GM12875 (cell line): ENCODE results near the gene LTO1.

Source experiments
- H3K4me3 ChIP-seq: one replicate; pipeline ENCODE4 v1.5.1; 2011; ENCODE audit warnings: low read depth, low read length, control low read depth
- TF ChIP-seq, protein P1 (sequence below): IDR thresholded peaks from 2 replicates; pipeline ENCODE4 v1.5.1; 2011; ENCODE audit warnings: low read depth, mild to moderate bottlenecking, control low read depth, inconsistent platforms, low read length, moderate library complexity, borderline replicate concordance; ENCODE audit not compliant: insufficient read depth

LTO1 gene

DNA sequence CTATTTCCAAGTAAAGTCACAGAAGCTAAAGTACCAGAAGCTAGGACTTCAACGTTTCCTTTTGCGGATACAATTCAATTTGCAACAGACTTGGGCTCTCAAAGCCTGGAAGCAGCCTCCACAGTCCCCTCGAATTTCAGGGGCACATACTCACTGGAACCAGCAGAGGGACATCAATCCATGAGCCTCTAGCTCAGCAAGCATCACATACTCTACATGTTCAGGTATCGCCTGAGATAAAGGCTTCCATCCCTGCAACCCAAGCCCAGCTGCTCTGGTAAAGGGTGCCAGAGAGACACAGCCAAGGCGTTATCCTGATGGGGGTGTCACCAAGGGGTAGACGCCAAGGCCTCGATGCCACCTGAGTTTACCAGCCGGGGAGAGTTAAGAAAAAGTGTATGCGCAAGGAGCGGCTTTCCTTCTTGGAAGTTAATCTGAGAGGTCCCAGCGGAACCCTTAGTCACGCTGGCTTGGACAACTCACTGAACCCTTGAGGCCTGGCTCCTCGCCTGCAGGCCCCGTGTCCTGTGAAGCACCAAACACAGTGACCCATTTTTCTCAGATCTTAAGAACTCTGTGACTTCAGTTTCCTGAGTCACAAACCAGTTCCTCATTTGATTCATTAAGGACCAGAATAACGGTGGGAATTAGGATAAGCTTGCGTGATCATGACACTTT lies 13.0 kb downstream of the LTO1 start:
- no peak overlapping the region for H3K4me3 ChIP-seq
- TF ChIP-seq, protein P1, sequence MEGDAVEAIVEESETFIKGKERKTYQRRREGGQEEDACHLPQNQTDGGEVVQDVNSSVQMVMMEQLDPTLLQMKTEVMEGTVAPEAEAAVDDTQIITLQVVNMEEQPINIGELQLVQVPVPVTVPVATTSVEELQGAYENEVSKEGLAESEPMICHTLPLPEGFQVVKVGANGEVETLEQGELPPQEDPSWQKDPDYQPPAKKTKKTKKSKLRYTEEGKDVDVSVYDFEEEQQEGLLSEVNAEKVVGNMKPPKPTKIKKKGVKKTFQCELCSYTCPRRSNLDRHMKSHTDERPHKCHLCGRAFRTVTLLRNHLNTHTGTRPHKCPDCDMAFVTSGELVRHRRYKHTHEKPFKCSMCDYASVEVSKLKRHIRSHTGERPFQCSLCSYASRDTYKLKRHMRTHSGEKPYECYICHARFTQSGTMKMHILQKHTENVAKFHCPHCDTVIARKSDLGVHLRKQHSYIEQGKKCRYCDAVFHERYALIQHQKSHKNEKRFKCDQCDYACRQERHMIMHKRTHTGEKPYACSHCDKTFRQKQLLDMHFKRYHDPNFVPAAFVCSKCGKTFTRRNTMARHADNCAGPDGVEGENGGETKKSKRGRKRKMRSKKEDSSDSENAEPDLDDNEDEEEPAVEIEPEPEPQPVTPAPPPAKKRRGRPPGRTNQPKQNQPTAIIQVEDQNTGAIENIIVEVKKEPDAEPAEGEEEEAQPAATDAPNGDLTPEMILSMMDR = 0 out of 2 replicates have a peak, but pooled peaks have one; percentile 13

GRCh38 chr11:69661413-69661715 lies 13.8 kb downstream of the LTO1 start:
- TF ChIP-seq, protein P1 = no peak
- H3K4me3 ChIP-seq = no peak overlapping the region

DNA sequence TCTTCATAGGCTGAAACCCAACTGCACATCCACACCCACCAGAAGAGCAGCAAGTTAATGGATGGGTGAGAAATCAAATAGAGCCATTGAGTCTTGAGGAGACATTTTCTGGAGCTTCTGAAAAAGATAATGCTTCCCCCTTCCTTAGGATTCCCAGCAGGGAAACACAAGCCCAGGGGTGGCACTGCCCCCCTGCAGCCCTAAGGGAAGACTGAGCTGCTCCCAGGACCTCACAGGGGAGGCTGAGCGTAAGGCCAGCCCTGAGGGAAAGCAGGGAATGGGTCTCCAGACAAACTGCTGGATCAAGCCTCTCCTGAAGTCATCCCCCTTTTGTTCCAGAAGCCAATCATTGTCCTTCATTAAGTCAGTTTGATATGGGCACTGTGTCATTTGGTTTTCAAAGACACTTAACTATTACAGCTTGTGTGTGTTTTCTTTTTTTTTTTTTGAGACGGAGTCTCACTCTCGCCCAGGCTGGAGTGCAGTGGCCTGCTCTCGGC lies 15.1 kb downstream of the LTO1 start:
- TF ChIP-seq, protein P1 = no peak
- H3K4me3 ChIP-seq = no peak overlapping the region

DNA sequence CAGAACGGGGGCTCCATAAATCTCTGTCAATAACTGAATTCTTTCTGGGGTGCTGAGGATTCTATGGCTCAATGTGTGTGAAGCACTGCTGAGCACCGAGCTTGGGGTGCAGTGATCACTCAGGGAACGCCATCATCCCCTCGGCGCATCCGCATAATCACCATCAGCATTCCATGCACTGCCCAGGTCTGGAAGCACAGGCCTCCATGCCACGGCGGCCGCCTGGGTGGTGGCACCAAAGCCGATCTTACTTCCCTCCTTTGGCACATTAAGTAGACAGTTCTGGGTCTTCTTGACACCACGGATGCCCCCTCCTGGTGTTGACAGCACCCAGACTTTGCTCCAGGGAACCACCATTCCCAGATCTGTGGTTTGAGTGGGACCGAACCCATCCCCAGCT lies 15.6 kb downstream of the LTO1 start:
- H3K4me3 ChIP-seq = no peak overlapping the region
- TF ChIP-seq, protein P1 = no peak

GRCh38 chr11:69658626-69659450 lies 16.3 kb downstream of the LTO1 start:
- no peak overlapping the region for H3K4me3 ChIP-seq

GRCh38 chr11:69657911-69658625 lies 17.1 kb downstream of the LTO1 start:
- TF ChIP-seq, protein P1 = no peak
- H3K4me3 ChIP-seq = no peak overlapping the region

More at GRCh38 chr11:69658626-69659450, 16.3 kb downstream of the LTO1 start:
- TF ChIP-seq, protein P1 = no peak

DNA sequence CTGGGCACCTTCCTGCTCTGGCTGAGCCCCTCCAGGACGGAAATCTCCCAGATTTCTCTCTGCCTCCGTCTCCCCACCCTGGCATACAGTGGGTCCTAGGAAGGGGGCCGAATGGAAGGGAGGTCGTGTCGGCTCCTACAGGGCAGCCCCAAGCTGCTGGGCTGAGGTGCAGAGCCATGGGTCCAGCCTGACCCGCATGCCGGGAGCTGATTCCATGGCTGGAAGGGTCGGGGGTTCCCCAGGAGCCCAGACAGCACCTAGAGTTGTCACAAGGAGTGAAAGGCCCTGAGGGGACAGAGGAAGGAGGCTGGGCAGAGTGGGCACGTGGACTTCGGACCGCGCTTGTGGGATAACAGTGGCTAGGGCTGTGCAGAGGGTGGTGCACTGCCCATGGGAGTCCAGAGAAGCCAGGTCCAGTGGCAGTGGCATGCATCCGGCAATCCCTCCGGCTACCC lies 17.7 kb downstream of the LTO1 start:
- TF ChIP-seq, protein P1 = no peak
- no peak overlapping the region for H3K4me3 ChIP-seq
